Heart left ventricle (tissue), 13 donors: ENCODE results near the gene ABL1.

Experiments used
- POLR2A ChIP-seq, 2 donors: fragments of 450-650 bp; IDR thresholded peaks; one replicate each; pipeline ENCODE4 v1.6.1; 2017; ENCODE audit warnings: antibody characterized with exemption in 2 of 2, mild to moderate bottlenecking in 2 of 2, moderate library complexity in 2 of 2
- TF ChIP-seq, protein P1 (sequence below), 12 donors: fragments of 200-600 bp; sonication (generic) in 4 of 12; IDR thresholded peaks; one replicate each; pipeline versions ENCODE4 v1.5.0 to v1.8.0; 2018 to 2022; ENCODE audit warnings: antibody characterized with exemption in 12 of 12, mild to moderate bottlenecking in 5 of 12
- donor health status: ischemic (EF 13 %, LVEDD 7.1; RV severe dilation, severe dysfunction).
- donor health status: DM: no; HTN: yes; CAD: no.
- donor health status: DM: no; HTN: no; CAD: no.
- donor health status: ischemic (EF 25% LVEDD 6.9; RV normal size, moderate dysfunction).
- donor health status: ischemic (EF 25% LVEDD 5.7; RV mildly dilated, moderate dysfunction).
- donor health status: ischemic (EF 35%, LVEDD 5.7; RV mildly dilated, moderate dysfunction).
- donor health status: nonischemic (EF 11% LVEDD 7.7; RV severe dilation, severe dysfunction).
- donor health status: DM: yes; HTN: yes; CAD: no.
- donor health status: PGD.
- donor health status: ischemic (EF 29% LVEDD 5.4; RV normal size, mild dysfunction).
- donor health status: nonischemic (EF 23%, LVEDD 6.1; RV moderate dilation, normal function).

DNA sequence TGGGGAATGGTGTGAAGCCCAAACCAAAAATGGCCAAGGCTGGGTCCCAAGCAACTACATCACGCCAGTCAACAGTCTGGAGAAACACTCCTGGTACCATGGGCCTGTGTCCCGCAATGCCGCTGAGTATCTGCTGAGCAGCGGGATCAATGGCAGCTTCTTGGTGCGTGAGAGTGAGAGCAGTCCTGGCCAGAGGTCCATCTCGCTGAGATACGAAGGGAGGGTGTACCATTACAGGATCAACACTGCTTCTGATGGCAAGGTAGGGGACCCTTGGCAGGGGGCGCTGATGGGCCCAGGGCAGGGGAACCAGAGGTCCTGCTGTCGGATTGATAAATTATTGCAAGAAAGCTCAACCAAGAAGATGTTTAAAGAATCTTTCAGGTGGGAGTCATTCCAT lies 19.8 kb downstream of the ABL1 start:
- TF ChIP-seq, protein P1, sequence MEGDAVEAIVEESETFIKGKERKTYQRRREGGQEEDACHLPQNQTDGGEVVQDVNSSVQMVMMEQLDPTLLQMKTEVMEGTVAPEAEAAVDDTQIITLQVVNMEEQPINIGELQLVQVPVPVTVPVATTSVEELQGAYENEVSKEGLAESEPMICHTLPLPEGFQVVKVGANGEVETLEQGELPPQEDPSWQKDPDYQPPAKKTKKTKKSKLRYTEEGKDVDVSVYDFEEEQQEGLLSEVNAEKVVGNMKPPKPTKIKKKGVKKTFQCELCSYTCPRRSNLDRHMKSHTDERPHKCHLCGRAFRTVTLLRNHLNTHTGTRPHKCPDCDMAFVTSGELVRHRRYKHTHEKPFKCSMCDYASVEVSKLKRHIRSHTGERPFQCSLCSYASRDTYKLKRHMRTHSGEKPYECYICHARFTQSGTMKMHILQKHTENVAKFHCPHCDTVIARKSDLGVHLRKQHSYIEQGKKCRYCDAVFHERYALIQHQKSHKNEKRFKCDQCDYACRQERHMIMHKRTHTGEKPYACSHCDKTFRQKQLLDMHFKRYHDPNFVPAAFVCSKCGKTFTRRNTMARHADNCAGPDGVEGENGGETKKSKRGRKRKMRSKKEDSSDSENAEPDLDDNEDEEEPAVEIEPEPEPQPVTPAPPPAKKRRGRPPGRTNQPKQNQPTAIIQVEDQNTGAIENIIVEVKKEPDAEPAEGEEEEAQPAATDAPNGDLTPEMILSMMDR (IDR thresholded peaks at IDR 0.05), result no peak
- no peak for TF ChIP-seq POLR2A (IDR thresholded peaks at IDR 0.05)
